ENCODE measurements around the gene ELL3.
"Not testable (repeated sequence)": the region's sequence is repeated elsewhere in the genome, so short reads cannot be mapped to it uniquely, and the experiment has no call there.

The ELL3 gene

GRCh38 chr15:43776718-43777266, at the start of gene ELL3:
Gene ELL3, minus strand, starts transcription at chr15:43776966. Its CDS starts 65 bp downstream, at chr15:43776901.
- peak; percentile 46 to 63 (median 54) for DNase-seq

GRCh38 chr15:43826029-43826507, 49.3 kb upstream of the ELL3 start:
- DNase-seq, result no peak

- not testable (repeated sequence) for DNase-seq
These were observed 48.5 kb upstream of the ELL3 start for GRCh38 chr15:43825305-43825704.

GRCh38 chr15:43824302-43825246, 47.8 kb upstream of the ELL3 start, which contains the start of gene MFAP1:
Gene MFAP1, minus strand, starts transcription at chr15:43824690. Its CDS starts 121 bp downstream, at chr15:43824569.
- DNase-seq, result peak; percentile 68 to 80 (median 74)

DNA sequence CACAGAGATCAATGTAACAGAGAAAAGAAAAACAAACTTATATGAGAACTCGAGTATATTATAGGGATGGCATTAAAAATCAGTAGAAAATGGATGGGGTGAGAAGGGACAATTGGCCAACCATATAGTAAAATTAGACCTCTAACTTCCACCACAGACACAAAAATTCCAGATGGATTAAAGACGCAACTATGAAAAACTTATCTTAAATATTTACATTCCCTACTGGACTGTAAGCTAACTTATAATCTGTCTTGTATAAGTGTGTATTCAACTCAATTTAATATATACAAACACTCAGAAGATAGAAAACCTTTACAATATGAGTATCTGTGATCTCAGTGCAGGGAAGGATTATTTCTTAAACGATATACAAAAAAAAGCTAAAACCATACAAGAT, 44.7 kb upstream of the ELL3 start:
- DNase-seq, result no peak

GRCh38 chr15:43815064-43815463, 38.3 kb upstream of the ELL3 start:
- not testable (repeated sequence) for DNase-seq

GRCh38 chr15:43808960-43809678, 32.4 kb upstream of the ELL3 start:
- no peak for DNase-seq

GRCh38 chr15:43808435-43808950, 31.7 kb upstream of the ELL3 start:
- DNase-seq, result no peak

- DNase-seq, result not testable (repeated sequence)
These were observed 25.9 kb upstream of the ELL3 start for GRCh38 chr15:43802676-43803075.

GRCh38 chr15:43800286-43801141, 23.7 kb upstream of the ELL3 start, which contains the start of gene HYPK:
Gene HYPK, plus strand, starts transcription at chr15:43800599. Its CDS starts 24 bp downstream, at chr15:43800623.
- DNase-seq, result peak; percentile 71 to 88 (median 80)

- no peak for DNase-seq
These were observed 23.1 kb upstream of the ELL3 start, which contains the start of gene SERINC4 for GRCh38 chr15:43799945-43800285. Gene SERINC4, minus strand, starts transcription at chr15:43800220. Its CDS starts 234 bp downstream, at chr15:43799986.

GRCh38 chr15:43799209-43799944, 22.6 kb upstream of the ELL3 start:
- DNase-seq, result no peak

- no peak for DNase-seq
These were observed 19.8 kb upstream of the ELL3 start for GRCh38 chr15:43796566-43796965.

- no peak for DNase-seq
These were observed 19.2 kb upstream of the ELL3 start for GRCh38 chr15:43795997-43796396.

- DNase-seq, result no peak
These were observed 18.4 kb upstream of the ELL3 start for GRCh38 chr15:43795197-43795596.

DNA sequence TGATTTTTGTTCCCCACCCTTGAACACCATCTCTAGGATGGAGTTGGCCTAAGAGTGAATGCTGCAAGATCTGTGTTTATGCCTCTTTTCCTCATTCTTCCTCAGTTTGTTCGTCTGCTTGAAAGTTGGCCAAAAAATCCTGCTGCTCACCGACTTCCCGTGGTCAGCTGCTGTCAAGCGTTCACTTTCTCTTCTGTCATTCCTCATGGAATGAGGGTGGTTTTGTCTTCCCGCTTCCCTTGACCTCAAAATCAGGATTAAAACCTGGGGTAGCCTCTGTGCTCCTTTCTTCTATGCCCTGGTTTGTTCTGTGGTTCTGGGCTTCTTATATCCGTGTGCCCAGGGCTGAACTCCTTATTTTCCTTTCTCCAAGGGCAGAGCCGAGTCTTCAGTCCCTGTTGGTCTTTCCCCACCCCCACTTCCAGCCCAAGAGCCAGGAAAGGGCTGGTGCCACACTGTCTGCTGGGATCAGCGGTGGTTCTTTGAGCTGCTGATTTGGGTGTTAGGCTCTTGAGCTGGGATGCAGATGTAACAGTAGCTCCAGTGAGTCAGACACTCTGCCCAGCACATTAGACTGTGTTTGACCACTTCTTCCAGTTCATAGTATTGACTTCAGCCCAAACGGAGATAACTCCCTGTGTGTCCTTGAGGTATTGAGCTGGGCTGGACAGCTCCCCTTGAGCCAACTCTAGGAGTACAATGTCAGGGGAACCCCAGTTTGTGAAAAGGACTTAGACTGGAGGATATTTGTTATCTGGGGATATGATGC, 17.7 kb upstream of the ELL3 start:
- DNase-seq, result no peak

DNA sequence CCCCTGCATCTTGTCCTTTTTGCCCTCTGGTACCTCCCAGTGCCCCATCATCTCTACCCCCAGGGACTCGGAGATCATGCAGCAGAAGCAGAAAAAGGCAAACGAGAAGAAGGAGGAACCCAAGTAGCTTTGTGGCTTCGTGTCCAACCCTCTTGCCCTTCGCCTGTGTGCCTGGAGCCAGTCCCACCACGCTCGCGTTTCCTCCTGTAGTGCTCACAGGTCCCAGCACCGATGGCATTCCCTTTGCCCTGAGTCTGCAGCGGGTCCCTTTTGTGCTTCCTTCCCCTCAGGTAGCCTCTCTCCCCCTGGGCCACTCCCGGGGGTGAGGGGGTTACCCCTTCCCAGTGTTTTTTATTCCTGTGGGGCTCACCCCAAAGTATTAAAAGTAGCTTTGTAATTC, 16.9 kb upstream of the ELL3 start:
- DNase-seq, result no peak

DNA sequence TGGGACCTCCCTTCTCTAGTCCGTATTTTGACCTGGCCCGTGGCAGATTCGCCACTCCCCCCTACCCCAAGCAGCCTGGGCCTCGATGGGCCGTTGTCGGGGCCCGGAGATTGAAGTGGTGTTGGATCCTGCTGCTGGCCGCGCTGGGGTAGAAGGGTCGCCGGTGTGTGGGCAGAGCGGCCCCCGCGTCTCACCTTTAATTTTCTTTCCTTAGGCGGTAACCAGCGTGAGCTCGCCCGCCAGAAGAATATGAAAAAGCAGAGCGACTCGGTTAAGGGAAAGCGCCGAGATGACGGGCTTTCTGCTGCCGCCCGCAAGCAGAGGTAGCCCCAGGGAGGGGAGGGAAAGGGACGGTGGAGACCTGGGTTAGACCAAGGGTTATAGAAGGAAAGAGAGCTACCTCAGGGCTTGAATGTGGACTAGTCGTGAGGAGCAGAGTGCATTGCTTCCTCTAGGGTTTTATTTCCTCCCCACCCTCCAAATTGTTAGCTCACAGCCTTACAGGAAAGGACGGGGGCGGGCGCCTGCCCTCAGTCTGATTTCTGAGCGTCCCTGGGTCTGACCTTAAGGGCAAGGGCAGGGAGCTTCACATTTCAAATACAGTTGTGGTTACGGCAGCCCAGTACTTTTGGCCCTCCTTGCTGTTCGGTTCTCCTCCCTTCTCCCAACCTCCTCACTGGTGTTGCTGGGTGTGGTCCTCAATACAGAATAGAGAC, 16.2 kb upstream of the ELL3 start:
- no peak for DNase-seq

DNA sequence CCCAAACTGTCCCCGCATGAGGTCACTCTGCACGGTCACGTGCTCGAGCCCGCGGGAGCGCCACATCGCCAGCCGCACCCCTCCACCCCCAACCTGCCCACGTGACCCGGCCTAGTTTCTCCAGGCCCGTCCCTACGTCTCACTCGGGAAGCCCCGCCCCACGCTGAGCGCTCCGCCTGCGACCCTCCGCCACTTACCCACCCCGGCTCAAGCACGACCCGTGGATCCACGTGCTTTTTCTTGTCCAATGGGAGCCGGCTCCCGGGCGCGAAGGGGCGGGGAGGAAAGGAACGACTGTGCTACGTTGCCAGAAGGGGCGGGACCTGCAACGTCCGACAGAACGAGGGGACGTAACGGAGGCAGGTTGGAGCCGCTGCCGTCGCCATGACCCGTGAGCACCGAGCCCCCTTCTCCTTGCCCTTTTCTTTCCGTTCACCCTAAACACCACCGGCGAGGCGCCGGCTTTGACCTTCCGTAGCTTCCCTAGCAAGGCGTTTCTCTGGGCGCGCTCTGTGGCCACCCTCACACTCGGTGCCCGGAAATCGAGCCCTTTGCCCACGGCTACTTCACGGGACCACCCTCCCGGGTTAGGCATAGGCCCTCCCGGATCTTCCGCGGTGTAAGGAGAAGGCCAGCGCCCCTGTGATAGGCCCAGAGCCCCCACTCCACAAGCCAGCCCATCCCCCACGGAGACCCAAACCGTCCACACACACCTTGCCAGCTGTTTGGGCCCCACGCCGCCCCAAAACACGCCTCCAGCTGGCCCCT, 15.4 kb upstream of the ELL3 start, which contains the start of gene SERF2:
TSS of gene SERF2 (plus strand) at position 328 of the 768 bp plus-strand sequence. CDS start at position 385, 57 bp downstream.
- DNase-seq, result peak; percentile 98 to 99 (median 99)
